ENCODE measurements around the gene RGS17.

Gene RGS17

DNA sequence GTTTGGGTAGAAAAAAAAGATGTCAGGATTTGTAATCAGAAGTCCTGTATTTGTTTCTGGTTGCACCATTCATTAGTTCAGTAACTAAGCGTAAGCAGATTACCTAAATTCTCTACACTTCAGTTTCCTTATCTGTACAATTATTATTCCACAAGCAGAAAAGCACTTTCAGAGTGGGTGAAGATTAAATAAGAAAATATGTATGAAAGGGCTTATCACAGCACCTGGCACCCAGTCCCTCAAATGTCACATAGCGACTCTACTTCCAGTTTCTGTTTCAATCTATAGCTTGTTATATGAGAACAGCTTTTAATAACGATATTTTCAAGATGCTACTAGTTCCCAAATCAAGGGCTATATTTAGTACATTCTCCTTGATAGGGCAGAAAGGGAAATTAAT, 31.4 kb downstream of the RGS17 start:
- H3K4me3 ChIP-seq (ENCODE audit: low read depth, low read length) = no peak overlapping the region
- TF ChIP-seq, protein P1, sequence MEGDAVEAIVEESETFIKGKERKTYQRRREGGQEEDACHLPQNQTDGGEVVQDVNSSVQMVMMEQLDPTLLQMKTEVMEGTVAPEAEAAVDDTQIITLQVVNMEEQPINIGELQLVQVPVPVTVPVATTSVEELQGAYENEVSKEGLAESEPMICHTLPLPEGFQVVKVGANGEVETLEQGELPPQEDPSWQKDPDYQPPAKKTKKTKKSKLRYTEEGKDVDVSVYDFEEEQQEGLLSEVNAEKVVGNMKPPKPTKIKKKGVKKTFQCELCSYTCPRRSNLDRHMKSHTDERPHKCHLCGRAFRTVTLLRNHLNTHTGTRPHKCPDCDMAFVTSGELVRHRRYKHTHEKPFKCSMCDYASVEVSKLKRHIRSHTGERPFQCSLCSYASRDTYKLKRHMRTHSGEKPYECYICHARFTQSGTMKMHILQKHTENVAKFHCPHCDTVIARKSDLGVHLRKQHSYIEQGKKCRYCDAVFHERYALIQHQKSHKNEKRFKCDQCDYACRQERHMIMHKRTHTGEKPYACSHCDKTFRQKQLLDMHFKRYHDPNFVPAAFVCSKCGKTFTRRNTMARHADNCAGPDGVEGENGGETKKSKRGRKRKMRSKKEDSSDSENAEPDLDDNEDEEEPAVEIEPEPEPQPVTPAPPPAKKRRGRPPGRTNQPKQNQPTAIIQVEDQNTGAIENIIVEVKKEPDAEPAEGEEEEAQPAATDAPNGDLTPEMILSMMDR (IDR thresholded peaks at IDR 0.05; ENCODE audit: low read depth, low read length, missing control alignments) = no peak
- no peak for DNase-seq (ENCODE audit: low read depth)
- in situ Hi-C loops (cut with HindIII; ENCODE audit: low sequenced_read_pairs) = loop anchor here (5.0 kb wide), 1 partner anchor 62 kb away; no protein-coding TSS in a partner anchor

DNA sequence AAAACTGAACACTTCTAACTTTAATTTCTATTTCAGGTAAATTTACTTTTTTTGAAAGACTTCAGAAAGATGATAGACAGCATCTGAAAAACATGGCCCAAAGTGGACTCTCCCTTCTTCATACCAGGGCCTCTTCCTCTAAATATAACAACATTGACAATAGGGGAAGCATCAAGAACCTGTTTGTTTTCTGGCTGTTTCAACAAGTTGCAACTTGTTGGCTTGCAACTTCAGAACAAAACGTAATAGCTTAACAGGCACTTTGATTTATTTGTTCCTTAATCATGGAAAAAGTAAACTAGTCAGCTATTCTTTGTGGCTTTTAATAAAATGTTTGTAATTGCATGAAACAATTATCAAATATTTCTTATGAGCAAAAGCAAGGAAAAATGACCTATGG, 34.3 kb downstream of the RGS17 start:
- in situ Hi-C loops (cut with HindIII; ENCODE audit: low sequenced_read_pairs) = no loop called here
- H3K4me3 ChIP-seq (ENCODE audit: low read depth, low read length) = no peak overlapping the region
- TF ChIP-seq, protein P1 (IDR thresholded peaks at IDR 0.05; ENCODE audit: low read depth, low read length, missing control alignments) = no peak
- no peak for DNase-seq (ENCODE audit: low read depth)

DNA sequence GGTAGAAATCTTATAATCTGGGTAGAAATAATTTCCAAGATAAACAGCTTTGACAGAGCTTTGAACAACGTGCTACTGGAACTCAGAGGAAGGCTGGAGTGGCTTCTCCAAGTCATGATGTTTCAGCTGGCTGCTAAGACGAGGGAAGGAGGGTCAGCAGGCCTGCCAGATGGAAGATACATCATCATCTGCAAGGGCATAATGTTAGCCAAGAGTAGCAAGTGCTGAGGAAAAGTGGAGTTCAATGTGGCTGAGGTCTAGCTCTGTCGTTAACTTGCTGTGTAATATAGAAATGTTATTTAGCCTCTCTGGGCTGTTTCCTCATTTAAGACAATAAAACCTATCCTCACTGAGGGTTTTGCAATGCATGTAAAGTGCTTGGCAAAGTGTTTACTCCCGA, 35.1 kb downstream of the RGS17 start:
- TF ChIP-seq, protein P1 (IDR thresholded peaks at IDR 0.05; ENCODE audit: low read depth, low read length, missing control alignments) = no peak
- DNase-seq (ENCODE audit: low read depth) = no peak
- in situ Hi-C loops (cut with HindIII; ENCODE audit: low sequenced_read_pairs) = no loop called here
- H3K4me3 ChIP-seq (ENCODE audit: low read depth, low read length) = no peak overlapping the region

DNA sequence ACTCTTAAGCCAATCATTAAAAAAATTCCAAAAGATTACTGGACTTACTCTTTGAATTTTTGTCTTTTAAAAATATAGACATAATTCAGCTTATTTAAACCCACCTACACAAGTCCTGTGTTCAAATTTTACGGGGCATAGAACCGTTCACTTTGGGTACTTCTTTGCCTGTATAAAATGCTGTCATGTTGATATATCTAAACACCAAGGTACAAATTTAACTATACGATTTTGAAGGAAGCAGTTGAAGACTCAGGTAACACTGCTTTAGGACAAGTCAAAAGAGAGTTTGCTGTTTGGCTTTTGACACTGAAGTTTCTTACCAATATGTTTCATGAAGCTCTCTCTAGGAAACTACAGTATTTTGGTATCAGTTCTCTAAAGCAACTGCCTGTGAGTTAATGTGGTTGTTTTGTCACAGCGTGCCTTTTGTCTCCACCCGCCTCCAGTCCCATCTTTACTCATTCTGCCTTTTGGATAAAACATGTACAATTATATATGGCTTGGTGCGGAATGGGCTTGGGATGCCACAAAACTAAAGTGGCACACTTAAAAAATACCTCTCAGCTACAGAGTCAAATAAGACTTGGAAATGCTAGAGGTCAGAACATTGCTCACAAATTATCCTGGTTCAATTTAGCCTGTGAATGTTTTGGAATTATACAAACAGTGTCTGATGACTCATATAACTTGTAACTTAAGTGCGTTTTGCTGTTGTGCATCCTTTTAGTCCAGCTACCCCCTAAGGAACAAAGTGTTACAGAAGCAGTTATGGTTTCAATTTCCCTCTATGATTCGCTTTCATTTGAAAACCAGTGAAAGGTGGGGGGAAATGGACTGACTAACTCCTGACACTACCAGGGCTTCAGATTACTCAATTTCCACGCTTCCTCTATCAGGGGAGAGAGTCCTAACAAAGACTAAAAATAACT, 38.7 kb downstream of the RGS17 start:
- TF ChIP-seq, protein P1 (IDR thresholded peaks at IDR 0.05; ENCODE audit: low read depth, low read length, missing control alignments) = no peak
- in situ Hi-C loops (cut with HindIII; ENCODE audit: low sequenced_read_pairs) = no loop called here
- no peak overlapping the region for H3K4me3 ChIP-seq (ENCODE audit: low read depth, low read length)
- DNase-seq (ENCODE audit: low read depth) = peak; percentile 88

DNA sequence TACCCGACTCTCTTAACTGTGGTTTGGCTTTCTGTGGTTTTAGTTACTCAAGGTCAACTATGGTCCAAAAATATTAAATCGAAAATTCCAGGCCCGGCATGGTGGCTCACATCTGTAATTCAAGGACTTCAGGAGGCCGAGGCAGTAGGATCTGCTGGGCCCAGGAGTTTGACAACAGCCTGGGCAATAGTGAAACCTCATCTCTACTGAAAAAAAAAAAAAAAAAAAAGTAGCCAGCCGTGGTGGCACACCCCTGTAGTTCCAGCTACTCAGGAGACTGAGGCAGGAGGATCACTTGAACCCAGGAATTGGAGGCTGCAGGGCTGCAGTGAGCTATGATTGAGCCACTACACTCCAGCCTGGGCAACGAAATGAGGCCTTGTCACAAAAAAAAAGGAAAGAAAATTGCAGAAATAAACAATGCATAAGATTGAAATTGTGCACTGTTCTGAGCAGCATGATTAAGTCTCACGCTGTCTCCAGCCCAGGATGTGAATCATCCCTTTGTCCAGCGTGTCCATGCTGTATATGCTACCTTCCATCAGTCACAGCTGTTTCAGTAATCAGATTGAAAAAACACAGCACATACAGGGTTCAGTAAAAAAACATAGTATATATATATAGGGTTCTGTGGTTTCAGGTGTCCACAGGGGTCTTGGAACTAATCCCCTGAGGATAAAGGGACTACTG, 40.7 kb downstream of the RGS17 start:
- in situ Hi-C loops (cut with HindIII; ENCODE audit: low sequenced_read_pairs) = no loop called here
- DNase-seq (ENCODE audit: low read depth) = peak; percentile 48
- TF ChIP-seq, protein P1 (IDR thresholded peaks at IDR 0.05; ENCODE audit: low read depth, low read length, missing control alignments) = no peak
- H3K4me3 ChIP-seq (ENCODE audit: low read depth, low read length) = no peak overlapping the region

DNA sequence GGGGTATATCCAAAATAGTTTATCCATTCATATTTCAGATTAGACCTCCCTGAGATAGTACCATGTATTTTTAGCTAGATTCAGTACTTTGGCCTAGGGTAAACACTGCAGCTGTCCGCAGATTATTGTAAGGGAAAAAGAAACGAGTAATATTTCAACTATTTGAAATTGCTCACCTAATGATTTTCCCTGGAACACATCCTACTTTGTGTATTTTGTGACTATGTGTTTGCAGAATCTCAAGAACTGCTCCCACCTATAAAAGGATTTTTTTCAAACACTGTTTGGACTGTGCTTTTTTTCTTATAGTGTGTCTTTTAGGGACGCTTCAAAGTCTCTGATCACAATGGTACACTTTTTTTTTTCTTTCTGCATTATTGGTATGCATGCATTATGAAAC, 42.3 kb downstream of the RGS17 start:
- TF ChIP-seq, protein P1 (IDR thresholded peaks at IDR 0.05; ENCODE audit: low read depth, low read length, missing control alignments) = no peak
- in situ Hi-C loops (cut with HindIII; ENCODE audit: low sequenced_read_pairs) = no loop called here
- H3K4me3 ChIP-seq (ENCODE audit: low read depth, low read length) = no peak overlapping the region
- DNase-seq (ENCODE audit: low read depth) = no peak

Data from astrocyte of the cerebellum (primary cell).